Measurements from ENCODE around the gene PSME2. TPM values are rescaled to one million over a fixed set of nuclear protein-coding genes. Genes with fewer than 3 reads are reported as not detected.

Gene PSME2
- total and polyA plus RNA-seq, 2 of the 13 experiments (the other 11 are each of a cell fraction or from before 2014, with no cell fraction given), result 332 to 716 TPM

DNA sequence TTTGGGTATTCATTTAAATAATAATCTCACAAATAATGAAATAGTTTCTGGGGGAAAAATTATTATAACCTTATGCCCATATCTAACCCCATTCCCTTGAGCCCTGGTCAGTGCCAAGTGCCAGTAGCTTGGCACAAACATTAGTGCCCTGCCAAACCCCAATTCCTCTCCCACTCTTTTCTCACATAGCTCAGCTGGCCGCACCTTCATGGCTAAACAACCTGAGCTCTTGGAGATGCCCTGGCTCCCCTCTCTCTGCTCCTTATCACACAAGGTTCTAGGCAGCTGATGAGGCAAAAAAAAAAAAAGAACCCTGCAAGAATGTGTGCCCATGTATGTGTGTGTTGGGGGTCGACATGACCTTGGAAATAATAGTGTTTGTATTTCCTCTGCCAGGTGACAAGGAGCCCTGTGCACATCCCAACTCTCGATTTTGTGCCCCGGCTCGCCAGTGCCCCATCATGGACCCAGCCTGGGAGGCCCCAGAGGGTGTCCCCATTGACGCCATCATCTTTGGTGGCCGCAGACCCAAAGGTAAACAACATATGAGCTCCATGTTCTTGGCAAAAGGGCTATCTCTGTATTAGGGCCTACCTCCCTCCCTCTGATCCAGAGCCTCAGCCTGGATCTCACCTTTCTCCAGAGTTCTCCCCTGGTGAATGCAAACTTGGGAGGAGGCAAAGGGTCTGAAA, 43.9 kb downstream of the PSME2 start (continued):
- TF ChIP-seq RBFOX2 (IDR thresholded peaks at IDR 0.05; ENCODE audit: low read depth, low read length) (peak; percentile 52), SRSF9 (IDR thresholded peaks at IDR 0.05; ENCODE audit: borderline replicate concordance, insufficient read depth, low read depth, low read length, poor library complexity, severe bottlenecking) (no peak), NR1H2 (CRISPR knock-in tag; IDR thresholded peaks at IDR 0.05; ENCODE audit: borderline replicate concordance, low read depth) (no peak), ZNF225 (CRISPR knock-in tag; IDR thresholded peaks at IDR 0.05) (no peak), ZNF598 (CRISPR knock-in tag; IDR thresholded peaks at IDR 0.05; ENCODE audit: borderline replicate concordance) (peak; percentile 36; the same call in 1 of the 2 replicates), ZBTB34 (CRISPR knock-in tag; IDR thresholded peaks at IDR 0.05) (no peak), CEBPG (CRISPR knock-in tag; IDR thresholded peaks at IDR 0.05) (no peak), HOXD1 (CRISPR knock-in tag; IDR thresholded peaks at IDR 0.05) (no peak), ZNF547 (CRISPR knock-in tag; IDR thresholded peaks at IDR 0.05) (peak; percentile 64; the same call in 1 of the 2 replicates), MAZ (IDR thresholded peaks at IDR 0.05; ENCODE audit: borderline replicate concordance, low read depth, low read length) (no peak), MAZ (CRISPR knock-in tag; IDR thresholded peaks at IDR 0.05; ENCODE audit: low read depth) (no peak; the same call in 1 of the 2 replicates), RBM22 (optimal IDR thresholded peaks at IDR 0.05; ENCODE audit: low read length) (peak; percentile 91), ISL2 (CRISPR knock-in tag; IDR thresholded peaks at IDR 0.05) (no peak), ZNF761 (CRISPR knock-in tag; conservative IDR thresholded peaks at IDR 0.05) (no peak), ZNF720 (CRISPR knock-in tag; IDR thresholded peaks at IDR 0.05) (no peak), NRL (CRISPR knock-in tag; IDR thresholded peaks at IDR 0.05; ENCODE audit: borderline replicate concordance) (no peak), NFYB (CRISPR knock-in tag; IDR thresholded peaks at IDR 0.05) (no peak), HHEX (CRISPR knock-in tag; IDR thresholded peaks at IDR 0.05) (no peak), ZNF775 (CRISPR knock-in tag; IDR thresholded peaks at IDR 0.05; ENCODE audit: borderline replicate concordance) (no peak), ZFX (CRISPR knock-in tag; IDR thresholded peaks at IDR 0.05; ENCODE audit: low read depth) (no peak), HCFC1 (IDR thresholded peaks at IDR 0.05; ENCODE audit: low read depth, low read length) (no peak)
- TF ChIP-seq, protein P1, sequence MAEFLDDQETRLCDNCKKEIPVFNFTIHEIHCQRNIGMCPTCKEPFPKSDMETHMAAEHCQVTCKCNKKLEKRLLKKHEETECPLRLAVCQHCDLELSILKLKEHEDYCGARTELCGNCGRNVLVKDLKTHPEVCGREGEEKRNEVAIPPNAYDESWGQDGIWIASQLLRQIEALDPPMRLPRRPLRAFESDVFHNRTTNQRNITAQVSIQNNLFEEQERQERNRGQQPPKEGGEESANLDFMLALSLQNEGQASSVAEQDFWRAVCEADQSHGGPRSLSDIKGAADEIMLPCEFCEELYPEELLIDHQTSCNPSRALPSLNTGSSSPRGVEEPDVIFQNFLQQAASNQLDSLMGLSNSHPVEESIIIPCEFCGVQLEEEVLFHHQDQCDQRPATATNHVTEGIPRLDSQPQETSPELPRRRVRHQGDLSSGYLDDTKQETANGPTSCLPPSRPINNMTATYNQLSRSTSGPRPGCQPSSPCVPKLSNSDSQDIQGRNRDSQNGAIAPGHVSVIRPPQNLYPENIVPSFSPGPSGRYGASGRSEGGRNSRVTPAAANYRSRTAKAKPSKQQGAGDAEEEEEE (CRISPR knock-in tag; IDR thresholded peaks at IDR 0.05; ENCODE audit: borderline replicate concordance), result no peak
- TF ChIP-seq, protein P2, sequence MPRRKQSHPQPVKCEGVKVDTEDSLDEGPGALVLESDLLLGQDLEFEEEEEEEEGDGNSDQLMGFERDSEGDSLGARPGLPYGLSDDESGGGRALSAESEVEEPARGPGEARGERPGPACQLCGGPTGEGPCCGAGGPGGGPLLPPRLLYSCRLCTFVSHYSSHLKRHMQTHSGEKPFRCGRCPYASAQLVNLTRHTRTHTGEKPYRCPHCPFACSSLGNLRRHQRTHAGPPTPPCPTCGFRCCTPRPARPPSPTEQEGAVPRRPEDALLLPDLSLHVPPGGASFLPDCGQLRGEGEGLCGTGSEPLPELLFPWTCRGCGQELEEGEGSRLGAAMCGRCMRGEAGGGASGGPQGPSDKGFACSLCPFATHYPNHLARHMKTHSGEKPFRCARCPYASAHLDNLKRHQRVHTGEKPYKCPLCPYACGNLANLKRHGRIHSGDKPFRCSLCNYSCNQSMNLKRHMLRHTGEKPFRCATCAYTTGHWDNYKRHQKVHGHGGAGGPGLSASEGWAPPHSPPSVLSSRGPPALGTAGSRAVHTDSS (CRISPR knock-in tag; conservative IDR thresholded peaks at IDR 0.05), result no peak
- TF ChIP-seq, protein P3, sequence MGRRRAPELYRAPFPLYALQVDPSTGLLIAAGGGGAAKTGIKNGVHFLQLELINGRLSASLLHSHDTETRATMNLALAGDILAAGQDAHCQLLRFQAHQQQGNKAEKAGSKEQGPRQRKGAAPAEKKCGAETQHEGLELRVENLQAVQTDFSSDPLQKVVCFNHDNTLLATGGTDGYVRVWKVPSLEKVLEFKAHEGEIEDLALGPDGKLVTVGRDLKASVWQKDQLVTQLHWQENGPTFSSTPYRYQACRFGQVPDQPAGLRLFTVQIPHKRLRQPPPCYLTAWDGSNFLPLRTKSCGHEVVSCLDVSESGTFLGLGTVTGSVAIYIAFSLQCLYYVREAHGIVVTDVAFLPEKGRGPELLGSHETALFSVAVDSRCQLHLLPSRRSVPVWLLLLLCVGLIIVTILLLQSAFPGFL (CRISPR knock-in tag; IDR thresholded peaks at IDR 0.05), result no peak
